ENCODE data around the gene CCNT1.

The CCNT1 gene

DNA sequence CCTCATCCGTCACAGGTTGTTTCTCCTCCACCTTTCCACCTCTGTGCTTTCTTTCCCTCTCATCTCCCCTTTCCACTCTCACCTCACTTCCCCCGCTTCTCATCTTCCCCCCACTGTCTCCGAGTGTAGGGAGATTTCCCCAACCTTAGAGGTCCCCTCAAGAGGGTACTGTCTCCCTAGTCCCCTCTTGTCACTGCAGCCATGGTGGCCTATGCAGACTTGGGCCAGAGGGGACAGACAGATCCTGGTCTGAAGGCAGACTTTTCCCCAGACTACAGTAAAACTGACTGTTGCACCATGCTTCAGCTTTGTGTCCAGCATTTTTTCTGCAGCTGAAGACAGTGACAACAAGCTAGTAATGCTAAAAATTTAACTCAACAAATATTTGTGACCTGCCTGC is 75.7 kb downstream of the CCNT1 start:
- DNase-seq (ENCODE audit: low spot score) = no peak
- TF ChIP-seq, protein P1, sequence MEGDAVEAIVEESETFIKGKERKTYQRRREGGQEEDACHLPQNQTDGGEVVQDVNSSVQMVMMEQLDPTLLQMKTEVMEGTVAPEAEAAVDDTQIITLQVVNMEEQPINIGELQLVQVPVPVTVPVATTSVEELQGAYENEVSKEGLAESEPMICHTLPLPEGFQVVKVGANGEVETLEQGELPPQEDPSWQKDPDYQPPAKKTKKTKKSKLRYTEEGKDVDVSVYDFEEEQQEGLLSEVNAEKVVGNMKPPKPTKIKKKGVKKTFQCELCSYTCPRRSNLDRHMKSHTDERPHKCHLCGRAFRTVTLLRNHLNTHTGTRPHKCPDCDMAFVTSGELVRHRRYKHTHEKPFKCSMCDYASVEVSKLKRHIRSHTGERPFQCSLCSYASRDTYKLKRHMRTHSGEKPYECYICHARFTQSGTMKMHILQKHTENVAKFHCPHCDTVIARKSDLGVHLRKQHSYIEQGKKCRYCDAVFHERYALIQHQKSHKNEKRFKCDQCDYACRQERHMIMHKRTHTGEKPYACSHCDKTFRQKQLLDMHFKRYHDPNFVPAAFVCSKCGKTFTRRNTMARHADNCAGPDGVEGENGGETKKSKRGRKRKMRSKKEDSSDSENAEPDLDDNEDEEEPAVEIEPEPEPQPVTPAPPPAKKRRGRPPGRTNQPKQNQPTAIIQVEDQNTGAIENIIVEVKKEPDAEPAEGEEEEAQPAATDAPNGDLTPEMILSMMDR (IDR thresholded peaks at IDR 0.05) = no peak
- no peak overlapping the region for H3K4me3 ChIP-seq
- H3K27ac ChIP-seq = no peak overlapping the region

DNA sequence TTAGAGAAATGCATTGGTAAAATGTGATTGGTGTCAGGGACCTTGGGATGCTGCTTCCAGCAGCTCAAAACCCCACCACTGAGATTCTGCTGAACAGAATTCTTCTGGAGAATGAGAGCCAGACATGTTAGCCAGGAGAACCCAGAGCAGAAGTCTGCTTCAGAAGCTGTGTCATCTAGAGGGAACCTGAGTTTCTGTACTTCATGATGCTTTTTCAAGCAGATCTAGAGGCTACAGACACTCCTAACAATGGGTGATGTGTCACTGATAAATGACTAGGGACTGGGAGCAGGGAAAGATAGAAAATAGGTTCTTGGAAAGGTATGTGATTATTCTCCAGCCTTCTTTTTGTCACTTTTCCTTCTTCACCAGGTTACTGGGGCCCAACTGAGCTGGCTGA is 76.1 kb downstream of the CCNT1 start:
- DNase-seq (ENCODE audit: low spot score) = no peak
- TF ChIP-seq, protein P1 (IDR thresholded peaks at IDR 0.05) = no peak
- Histone ChIP-seq H3K27ac (no peak overlapping the region), H3K4me3 (no peak overlapping the region)
